Activated CD4-positive, alpha-beta T cell treated with anti-CD3 and anti-CD28 coated beads, Interleukin-2, amount 10 ng/mL, durations not matched to agents 7 days and 5 days (primary cell): Measurements from ENCODE around the gene FAM163B. TPM values are rescaled to one million over a fixed set of nuclear protein-coding genes. Genes with fewer than 3 reads are reported as not detected.

ENCODE experiments used
- CTCF ChIA-PET: fragments of 350-600 bp; sonication (Branson Sonifier 250); formaldehyde crosslinking; loops from one replicate; lab custom pipeline; 2021; ENCODE audit warnings: antibody characterized with exemption; lab: Charles Lee
- POLR2A ChIA-PET: fragments of 350-600 bp; sonication (Branson Sonifier 250); formaldehyde crosslinking; loops from one replicate; lab custom pipeline; 2021; ENCODE audit warnings: antibody characterized with exemption; lab: Charles Lee
- DNase-seq: peaks from one replicate; pipeline ENCODE4 v3.0.0-alpha.2; 2020
- H3K27ac Mint-ChIP-seq: one replicate; pipeline ENCODE4 v1.8.0; 2021; ENCODE audit warnings: mild to moderate bottlenecking, moderate library complexity, mixed read lengths
- H3K27me3 Mint-ChIP-seq: one replicate; pipeline ENCODE4 v1.8.0; 2021; ENCODE audit warnings: mixed read lengths
- H3K36me3 Mint-ChIP-seq: one replicate; pipeline ENCODE4 v1.8.0; 2021; ENCODE audit warnings: low read depth, mixed read lengths
- H3K4me1 Mint-ChIP-seq: one replicate; pipeline ENCODE4 v1.8.0; 2021; ENCODE audit warnings: mixed read lengths
- H3K4me3 Mint-ChIP-seq: one replicate; pipeline ENCODE4 v1.8.0; 2021; ENCODE audit warnings: mild to moderate bottlenecking, moderate library complexity, mixed read lengths
- H3K9me3 Mint-ChIP-seq: one replicate; pipeline ENCODE4 v1.8.0; 2021; ENCODE audit warnings: mixed read lengths
- total RNA-seq, 2 experiments: library from RNA; stranded (reverse); gene quantifications; one replicate each; pipeline ENCODE4 v1.2.3, GENCODE V29; 2021

Gene FAM163B
- total RNA-seq, 2 experiments from 2014 or later = not detected

DNA sequence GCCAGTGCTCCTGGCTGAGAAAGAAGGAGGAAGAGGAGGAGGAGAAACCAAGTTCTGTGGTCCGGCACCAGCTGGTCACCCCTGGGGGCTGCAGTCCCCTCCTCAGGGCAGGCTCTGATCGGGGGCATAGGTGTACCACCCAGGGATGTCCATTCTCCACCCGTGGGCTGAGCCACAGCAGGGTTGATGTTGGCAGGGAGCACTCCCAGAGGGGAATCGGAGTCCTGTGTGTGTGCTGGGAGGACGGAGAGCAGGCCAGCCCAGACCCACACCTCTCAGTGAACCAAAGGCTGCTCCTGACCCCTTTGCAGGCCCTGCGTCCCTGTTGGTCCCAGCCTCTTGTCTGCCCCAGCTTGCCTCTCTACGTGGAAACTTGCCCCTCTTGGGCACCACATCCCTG is 79.3 kb downstream of the FAM163B start:
- no peaks in the 10 kb centered on the region for H3K9me3 Mint-ChIP-seq
- H3K4me1 Mint-ChIP-seq = peaks cover 10% of the 10 kb centered on the region
- H3K27me3 Mint-ChIP-seq = peaks cover 10% of the 10 kb centered on the region
- ChIA-PET CTCF (no interaction called here), POLR2A (no interaction called here)
- no peaks in the 10 kb centered on the region for H3K36me3 Mint-ChIP-seq
- no peak overlapping the region for H3K27ac Mint-ChIP-seq
- DNase-seq = no peak
- H3K4me3 Mint-ChIP-seq = no peak overlapping the region

DNA sequence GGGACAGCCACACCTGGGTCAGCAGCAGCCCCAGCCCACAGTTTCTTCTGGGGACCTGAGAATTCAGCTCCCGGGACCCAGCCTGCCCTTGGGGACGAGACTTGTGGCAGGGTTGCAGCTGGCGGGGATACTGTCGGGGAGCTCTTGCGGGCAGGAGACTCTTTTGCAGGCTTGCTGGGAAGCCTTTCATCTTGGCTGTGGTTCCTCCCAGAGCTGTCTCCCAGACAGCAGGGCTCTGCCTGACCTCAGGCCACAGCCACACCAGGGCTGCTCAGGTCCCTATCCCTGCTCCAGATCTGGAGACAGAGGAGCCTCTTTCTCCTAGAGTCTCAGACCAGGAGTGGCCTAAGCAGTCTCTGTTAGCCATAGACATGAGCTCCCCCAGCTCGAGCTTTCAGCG is 79.7 kb downstream of the FAM163B start:
- ChIA-PET CTCF (no interaction called here), POLR2A (no interaction called here)

DNA sequence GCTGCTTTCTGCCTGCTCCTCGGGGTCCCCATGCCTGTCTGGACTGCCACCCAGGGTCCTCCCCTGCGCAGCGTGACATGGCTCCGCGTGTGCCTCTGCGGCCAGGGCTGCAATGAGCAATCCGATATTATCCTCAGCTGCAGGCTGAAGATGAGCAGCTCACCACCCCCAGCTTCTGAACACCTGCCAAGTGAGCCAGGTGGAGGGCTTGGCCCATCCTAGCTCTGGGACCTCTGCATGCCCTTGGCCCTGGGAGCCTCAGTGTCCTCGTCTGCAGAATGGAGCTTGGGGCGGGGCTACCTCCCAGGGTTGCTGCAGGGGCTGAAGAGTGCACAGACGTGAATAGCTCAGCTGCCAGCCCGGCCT is 80.3 kb downstream of the FAM163B start:
- ChIA-PET POLR2A (no interaction called here), CTCF (no interaction called here)
- DNase-seq = no peak
- Mint-ChIP-seq H3K27ac (no peak overlapping the region), H3K4me3 (no peak overlapping the region), H3K4me1 (peaks cover 10% of the 10 kb centered on the region), H3K9me3 (no peaks in the 10 kb centered on the region), H3K36me3 (no peaks in the 10 kb centered on the region), H3K27me3 (peaks cover 9% of the 10 kb centered on the region)

More for the DNA sequence above, 79.7 kb downstream of the FAM163B start:
- no peak for DNase-seq
- Mint-ChIP-seq H3K27me3 (peaks cover 10% of the 10 kb centered on the region), H3K4me3 (no peak overlapping the region), H3K9me3 (no peaks in the 10 kb centered on the region), H3K36me3 (no peaks in the 10 kb centered on the region), H3K27ac (no peak overlapping the region), H3K4me1 (peaks cover 10% of the 10 kb centered on the region)

DNA sequence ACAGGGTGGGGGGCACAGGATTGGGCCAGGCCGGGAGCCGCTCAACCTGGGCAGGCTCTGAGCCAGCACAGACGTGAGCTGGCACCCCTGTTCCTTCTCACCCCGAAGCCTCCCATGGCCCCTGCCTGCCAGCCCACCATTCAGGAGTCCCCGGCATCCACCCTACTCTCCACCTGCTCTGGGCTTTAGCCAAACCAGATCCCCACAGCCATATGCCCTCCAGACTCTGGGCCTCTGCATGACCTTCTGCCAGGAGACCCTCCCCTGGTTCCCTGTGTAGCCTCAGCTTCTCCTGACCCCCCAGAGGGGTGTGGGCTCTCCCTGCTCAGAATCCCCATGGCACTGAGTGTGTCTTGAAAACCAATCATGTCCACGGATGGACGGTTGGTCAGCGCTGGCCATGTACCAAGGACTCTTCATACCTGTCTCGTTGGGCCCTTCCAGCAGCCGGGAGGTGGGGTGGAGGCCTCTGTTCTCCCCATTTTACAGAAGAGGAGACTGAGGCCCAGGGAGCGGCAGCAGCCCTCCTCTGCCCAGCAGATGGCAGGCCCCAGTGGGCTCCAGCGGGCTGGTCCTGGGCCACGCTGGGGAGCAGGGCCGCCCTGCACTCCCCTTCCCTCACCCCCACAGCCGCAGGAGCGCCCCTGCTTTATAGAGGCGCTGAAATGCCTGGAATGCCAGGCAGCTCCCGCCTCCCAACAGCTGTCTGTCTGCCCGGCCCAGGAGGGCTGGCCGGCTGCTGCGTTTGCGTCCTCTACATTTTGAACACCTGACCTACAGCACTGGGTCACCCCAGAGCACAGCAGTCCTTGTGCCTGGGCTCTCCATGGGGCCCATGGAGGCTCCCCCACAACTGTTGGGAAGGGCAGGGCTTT is 81.0 kb downstream of the FAM163B start:
- Mint-ChIP-seq H3K4me1 (peaks cover 8% of the 10 kb centered on the region), H3K9me3 (no peaks in the 10 kb centered on the region), H3K27me3 (peaks cover 4% of the 10 kb centered on the region), H3K27ac (no peak overlapping the region), H3K4me3 (no peak overlapping the region), H3K36me3 (no peaks in the 10 kb centered on the region)
- ChIA-PET CTCF (interaction anchor here (1.1 kb wide), 1 partner anchor 215 kb away, joined by 4 read pairs; no protein-coding TSS in a partner anchor), POLR2A (no interaction called here)
- DNase-seq = no peak

DNA sequence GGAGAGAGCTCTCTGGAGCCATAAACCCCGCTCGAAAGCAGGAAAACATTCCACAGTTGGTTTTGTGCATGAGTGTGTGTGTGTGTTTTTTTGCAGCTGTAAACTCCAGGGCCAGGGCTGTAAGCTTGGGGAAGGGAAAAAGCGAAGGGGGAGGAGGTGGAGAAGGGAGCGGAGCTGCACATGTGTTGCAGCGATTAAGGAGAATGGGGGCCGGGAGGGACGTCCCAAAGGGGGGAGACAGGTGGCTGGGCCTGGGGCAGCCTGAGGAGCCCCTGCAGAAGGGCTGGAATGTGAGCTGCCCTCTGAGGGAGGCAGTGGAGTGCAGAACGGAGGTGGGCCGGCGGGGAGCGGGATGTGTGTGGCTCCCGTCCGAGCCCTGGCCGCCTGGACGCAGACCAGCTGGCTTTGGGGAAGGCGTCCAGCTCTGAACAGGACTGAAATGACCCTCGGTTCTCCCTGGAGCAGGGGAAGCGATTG is 81.7 kb downstream of the FAM163B start:
- Mint-ChIP-seq H3K4me3 (no peak overlapping the region), H3K4me1 (peaks cover 3% of the 10 kb centered on the region), H3K9me3 (no peaks in the 10 kb centered on the region), H3K36me3 (no peaks in the 10 kb centered on the region), H3K27ac (no peak overlapping the region), H3K27me3 (no peaks in the 10 kb centered on the region)
- CTCF ChIA-PET = interaction anchor here (1.1 kb wide), 1 partner anchor 216 kb away, joined by 4 read pairs; no protein-coding TSS in a partner anchor
- DNase-seq = no peak
- POLR2A ChIA-PET = no interaction called here

Other genes with a start within 250 kb of the FAM163B start
- 100 to 1,000 TPM; 147 to 164 TPM for gene SURF4, start 233.3 kb downstream of the FAM163B start, total RNA-seq
- gene STKLD1, start 233.0 kb downstream of the FAM163B start, total RNA-seq = 1 to 10 TPM in 1 of 2 experiments, under 1 TPM in 1; 0.65 to 2.0 TPM
- 10 to 100 TPM; 21.2 to 24.1 TPM for gene REXO4, start 191.4 kb downstream of the FAM163B start, total RNA-seq
- 1 to 10 TPM; 2.3 to 3.0 TPM for gene ADAMTS13, start 187.0 kb downstream of the FAM163B start, total RNA-seq
- 1 to 10 TPM in 1 of 2 experiments, under 1 TPM in 1; 0.75 to 1.3 TPM for gene CACFD1, start 149.4 kb downstream of the FAM163B start, total RNA-seq
- gene SLC2A6, start 130.3 kb downstream of the FAM163B start, total RNA-seq = 1 to 10 TPM; 1.6 to 2.0 TPM
- gene MYMK, start 84.4 kb downstream of the FAM163B start, total RNA-seq = not detected
- gene ADAMTSL2, start 74.7 kb downstream of the FAM163B start, total RNA-seq = not detected
- gene DBH, start 27.0 kb upstream of the FAM163B start, total RNA-seq = not detected
- 1 to 10 TPM; 1.9 TPM for gene SARDH, start 129.0 kb upstream of the FAM163B start, total RNA-seq